Mesothelial cell of epicardium (in vitro differentiated cells): Measurements from ENCODE around the gene KLHDC7A. TPM values are rescaled to one million over a fixed set of nuclear protein-coding genes. Genes with fewer than 3 reads are reported as not detected.

Experiments
- DNase-seq, 2 experiments: peaks; one replicate each; pipeline ENCODE4 v3.0.0; 2021; ENCODE audit warnings: low spot score in 2 of 2; ENCODE audit not compliant: unreplicated experiment in 2 of 2
- H3K27ac Mint-ChIP-seq: 2 replicates; pipeline ENCODE4 v1.8.0; 2021; ENCODE audit warnings: mixed read lengths
- H3K27me3 Mint-ChIP-seq: 2 replicates; pipeline ENCODE4 v1.8.0; 2021; ENCODE audit warnings: low read depth, mixed read lengths
- H3K36me3 Mint-ChIP-seq: 2 replicates; pipeline ENCODE4 v1.8.0; 2021; ENCODE audit warnings: mixed read lengths
- H3K4me1 Mint-ChIP-seq: 2 replicates; pipeline ENCODE4 v1.8.0; 2021; ENCODE audit warnings: mixed read lengths
- H3K4me3 Mint-ChIP-seq: 2 replicates; pipeline ENCODE4 v1.8.0; 2021; ENCODE audit warnings: mild to moderate bottlenecking, moderate library complexity, mixed read lengths
- H3K9me3 Mint-ChIP-seq: 2 replicates; pipeline ENCODE4 v1.8.0; 2021; ENCODE audit warnings: mixed read lengths
- total RNA-seq: library from RNA; stranded (reverse); gene quantifications from 3 replicates; pipeline ENCODE4 v1.2.1, GENCODE V29; 2021
- TF ChIP-seq, protein P1 (sequence below): fragments of 200-600 bp; sonication (generic); IDR thresholded peaks from one replicate; pipeline ENCODE4 v1.5.0; 2021; ENCODE audit warnings: antibody characterized with exemption; ENCODE audit not compliant: unreplicated experiment

The KLHDC7A gene
- total RNA-seq, 1 donor from 2014 or later = 0.04 TPM

GRCh38 chr1:18484276-18484675 lies 3.5 kb downstream of the KLHDC7A start:
- TF ChIP-seq, protein P1, sequence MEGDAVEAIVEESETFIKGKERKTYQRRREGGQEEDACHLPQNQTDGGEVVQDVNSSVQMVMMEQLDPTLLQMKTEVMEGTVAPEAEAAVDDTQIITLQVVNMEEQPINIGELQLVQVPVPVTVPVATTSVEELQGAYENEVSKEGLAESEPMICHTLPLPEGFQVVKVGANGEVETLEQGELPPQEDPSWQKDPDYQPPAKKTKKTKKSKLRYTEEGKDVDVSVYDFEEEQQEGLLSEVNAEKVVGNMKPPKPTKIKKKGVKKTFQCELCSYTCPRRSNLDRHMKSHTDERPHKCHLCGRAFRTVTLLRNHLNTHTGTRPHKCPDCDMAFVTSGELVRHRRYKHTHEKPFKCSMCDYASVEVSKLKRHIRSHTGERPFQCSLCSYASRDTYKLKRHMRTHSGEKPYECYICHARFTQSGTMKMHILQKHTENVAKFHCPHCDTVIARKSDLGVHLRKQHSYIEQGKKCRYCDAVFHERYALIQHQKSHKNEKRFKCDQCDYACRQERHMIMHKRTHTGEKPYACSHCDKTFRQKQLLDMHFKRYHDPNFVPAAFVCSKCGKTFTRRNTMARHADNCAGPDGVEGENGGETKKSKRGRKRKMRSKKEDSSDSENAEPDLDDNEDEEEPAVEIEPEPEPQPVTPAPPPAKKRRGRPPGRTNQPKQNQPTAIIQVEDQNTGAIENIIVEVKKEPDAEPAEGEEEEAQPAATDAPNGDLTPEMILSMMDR = no peak
- H3K4me1 Mint-ChIP-seq = peaks cover 17% of the 10 kb centered on the region
- H3K27ac Mint-ChIP-seq = no peak overlapping the region
- DNase-seq = no peak
- H3K27me3 Mint-ChIP-seq = no peaks in the 10 kb centered on the region
- H3K4me3 Mint-ChIP-seq = no peak overlapping the region
- no peaks in the 10 kb centered on the region for H3K9me3 Mint-ChIP-seq
- H3K36me3 Mint-ChIP-seq = no peaks in the 10 kb centered on the region

DNA sequence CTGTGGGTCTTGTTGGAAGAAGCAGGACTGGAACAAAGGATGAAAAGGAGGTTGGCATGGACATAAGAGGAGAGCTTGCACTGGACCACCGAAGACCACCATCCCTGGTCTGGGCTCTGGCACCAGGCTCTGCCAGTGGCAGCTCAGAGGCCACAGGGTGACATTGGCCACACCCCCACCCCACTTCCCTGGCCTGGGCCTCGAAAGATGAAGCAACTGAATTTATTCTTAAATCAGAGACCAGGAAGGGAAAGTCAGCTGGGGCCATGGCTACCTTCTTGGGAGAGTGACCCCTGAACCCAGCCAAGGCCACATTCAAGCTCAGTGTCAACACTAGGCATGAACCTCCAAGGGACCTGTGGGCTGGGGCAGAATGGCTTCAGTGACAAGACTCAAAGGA lies 4.0 kb downstream of the KLHDC7A start:
- no peak overlapping the region for H3K4me3 Mint-ChIP-seq
- H3K4me1 Mint-ChIP-seq = peaks cover 14% of the 10 kb centered on the region
- no peaks in the 10 kb centered on the region for H3K9me3 Mint-ChIP-seq
- TF ChIP-seq, protein P1 = no peak
- H3K27me3 Mint-ChIP-seq = peaks cover 2% of the 10 kb centered on the region
- no peak overlapping the region for H3K27ac Mint-ChIP-seq
- no peak for DNase-seq
- H3K36me3 Mint-ChIP-seq = no peaks in the 10 kb centered on the region

DNA sequence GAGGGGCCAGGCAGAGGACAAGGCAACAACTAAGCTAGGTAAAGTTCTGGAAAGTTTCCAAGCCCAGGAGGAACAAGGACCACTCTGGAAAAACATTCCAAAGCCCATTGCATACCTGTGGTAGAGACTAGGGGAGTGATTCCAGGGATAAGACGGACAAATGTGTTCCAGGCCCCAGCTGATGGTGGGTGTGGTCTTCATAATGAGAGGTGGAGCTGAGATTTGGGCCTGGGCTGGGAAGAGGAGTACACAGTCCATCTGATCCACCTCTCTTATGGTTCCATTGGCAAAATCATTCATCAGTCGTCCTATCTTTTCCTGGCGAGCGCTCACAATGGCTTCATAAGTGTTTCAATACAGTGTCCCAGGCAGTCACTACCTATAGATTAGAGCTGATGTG lies 4.5 kb downstream of the KLHDC7A start:
- TF ChIP-seq, protein P1 = no peak
- no peak for DNase-seq
- no peak overlapping the region for H3K27ac Mint-ChIP-seq
- no peak overlapping the region for H3K4me3 Mint-ChIP-seq
- H3K27me3 Mint-ChIP-seq = peaks cover 3% of the 10 kb centered on the region
- no peaks in the 10 kb centered on the region for H3K36me3 Mint-ChIP-seq
- no peaks in the 10 kb centered on the region for H3K9me3 Mint-ChIP-seq
- peaks cover 9% of the 10 kb centered on the region for H3K4me1 Mint-ChIP-seq

GRCh38 chr1:18486195-18486594 lies 5.5 kb downstream of the KLHDC7A start:
- Mint-ChIP-seq H3K9me3 (no peaks in the 10 kb centered on the region), H3K4me3 (no peak overlapping the region), H3K4me1 (no peaks in the 10 kb centered on the region), H3K27me3 (peaks cover 12% of the 10 kb centered on the region), H3K27ac (no peak overlapping the region), H3K36me3 (no peaks in the 10 kb centered on the region)
- DNase-seq = no peak
- TF ChIP-seq, protein P1 = no peak

GRCh38 chr1:18489417-18490143 lies 8.8 kb downstream of the KLHDC7A start:
- TF ChIP-seq, protein P1 = no peak
- no peaks in the 10 kb centered on the region for H3K36me3 Mint-ChIP-seq
- peaks cover 28% of the 10 kb centered on the region for H3K27me3 Mint-ChIP-seq
- DNase-seq = no peak
- peaks cover 6% of the 10 kb centered on the region for H3K9me3 Mint-ChIP-seq
- H3K27ac Mint-ChIP-seq = no peak overlapping the region
- H3K4me3 Mint-ChIP-seq = no peak overlapping the region
- no peaks in the 10 kb centered on the region for H3K4me1 Mint-ChIP-seq
